ENCODE data around the gene G0S2. TPM values are rescaled to one million over a fixed set of nuclear protein-coding genes. Genes with fewer than 3 reads are reported as not detected.

Gene G0S2
- total and polyA plus RNA-seq, 9 of the 15 experiments (the other 6 are each of a cell fraction or from before 2014, with no cell fraction given): 0.18 to 65.6 (median 11.4) TPM

- no peak for TF ChIP-seq COPS2 (conservative IDR thresholded peaks at IDR 0.05)
- TF ChIP-seq ZNF696 (CRISPR knock-in tag; conservative IDR thresholded peaks at IDR 0.05): no peak
- TF ChIP-seq, protein P1, sequence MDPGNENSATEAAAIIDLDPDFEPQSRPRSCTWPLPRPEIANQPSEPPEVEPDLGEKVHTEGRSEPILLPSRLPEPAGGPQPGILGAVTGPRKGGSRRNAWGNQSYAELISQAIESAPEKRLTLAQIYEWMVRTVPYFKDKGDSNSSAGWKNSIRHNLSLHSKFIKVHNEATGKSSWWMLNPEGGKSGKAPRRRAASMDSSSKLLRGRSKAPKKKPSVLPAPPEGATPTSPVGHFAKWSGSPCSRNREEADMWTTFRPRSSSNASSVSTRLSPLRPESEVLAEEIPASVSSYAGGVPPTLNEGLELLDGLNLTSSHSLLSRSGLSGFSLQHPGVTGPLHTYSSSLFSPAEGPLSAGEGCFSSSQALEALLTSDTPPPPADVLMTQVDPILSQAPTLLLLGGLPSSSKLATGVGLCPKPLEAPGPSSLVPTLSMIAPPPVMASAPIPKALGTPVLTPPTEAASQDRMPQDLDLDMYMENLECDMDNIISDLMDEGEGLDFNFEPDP (CRISPR knock-in tag; IDR thresholded peaks at IDR 0.05): no peak
- no peak for TF ChIP-seq ZKSCAN1 (IDR thresholded peaks at IDR 0.05; ENCODE audit: low read depth, low read length)
- no peak for TF ChIP-seq RAD21 (CRISPR knock-in tag; conservative IDR thresholded peaks at IDR 0.05 in 1 of 2, IDR thresholded peaks at IDR 0.05 in 1 of 2)
- no peak for TF ChIP-seq TCF7L2 (IDR thresholded peaks at IDR 0.05; ENCODE audit: low read depth, low read length)
- TF ChIP-seq ZNF561 (CRISPR knock-in tag; conservative IDR thresholded peaks at IDR 0.05): no peak
- TF ChIP-seq, protein P2, sequence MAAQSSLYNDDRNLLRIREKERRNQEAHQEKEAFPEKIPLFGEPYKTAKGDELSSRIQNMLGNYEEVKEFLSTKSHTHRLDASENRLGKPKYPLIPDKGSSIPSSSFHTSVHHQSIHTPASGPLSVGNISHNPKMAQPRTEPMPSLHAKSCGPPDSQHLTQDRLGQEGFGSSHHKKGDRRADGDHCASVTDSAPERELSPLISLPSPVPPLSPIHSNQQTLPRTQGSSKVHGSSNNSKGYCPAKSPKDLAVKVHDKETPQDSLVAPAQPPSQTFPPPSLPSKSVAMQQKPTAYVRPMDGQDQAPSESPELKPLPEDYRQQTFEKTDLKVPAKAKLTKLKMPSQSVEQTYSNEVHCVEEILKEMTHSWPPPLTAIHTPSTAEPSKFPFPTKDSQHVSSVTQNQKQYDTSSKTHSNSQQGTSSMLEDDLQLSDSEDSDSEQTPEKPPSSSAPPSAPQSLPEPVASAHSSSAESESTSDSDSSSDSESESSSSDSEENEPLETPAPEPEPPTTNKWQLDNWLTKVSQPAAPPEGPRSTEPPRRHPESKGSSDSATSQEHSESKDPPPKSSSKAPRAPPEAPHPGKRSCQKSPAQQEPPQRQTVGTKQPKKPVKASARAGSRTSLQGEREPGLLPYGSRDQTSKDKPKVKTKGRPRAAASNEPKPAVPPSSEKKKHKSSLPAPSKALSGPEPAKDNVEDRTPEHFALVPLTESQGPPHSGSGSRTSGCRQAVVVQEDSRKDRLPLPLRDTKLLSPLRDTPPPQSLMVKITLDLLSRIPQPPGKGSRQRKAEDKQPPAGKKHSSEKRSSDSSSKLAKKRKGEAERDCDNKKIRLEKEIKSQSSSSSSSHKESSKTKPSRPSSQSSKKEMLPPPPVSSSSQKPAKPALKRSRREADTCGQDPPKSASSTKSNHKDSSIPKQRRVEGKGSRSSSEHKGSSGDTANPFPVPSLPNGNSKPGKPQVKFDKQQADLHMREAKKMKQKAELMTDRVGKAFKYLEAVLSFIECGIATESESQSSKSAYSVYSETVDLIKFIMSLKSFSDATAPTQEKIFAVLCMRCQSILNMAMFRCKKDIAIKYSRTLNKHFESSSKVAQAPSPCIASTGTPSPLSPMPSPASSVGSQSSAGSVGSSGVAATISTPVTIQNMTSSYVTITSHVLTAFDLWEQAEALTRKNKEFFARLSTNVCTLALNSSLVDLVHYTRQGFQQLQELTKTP (IDR thresholded peaks at IDR 0.05; ENCODE audit: low read depth in 1 of 2, partially characterized antibody in 2 of 2): no peak
- peak; percentile 42; the same call in 1 of the 2 replicates for TF ChIP-seq KLF13 (tag; IDR thresholded peaks at IDR 0.05; ENCODE audit: borderline replicate concordance, low read depth)
- TF ChIP-seq ZNF146 (CRISPR knock-in tag; IDR thresholded peaks at IDR 0.05; ENCODE audit: unreplicated experiment): no peak
- TF ChIP-seq, protein P3, sequence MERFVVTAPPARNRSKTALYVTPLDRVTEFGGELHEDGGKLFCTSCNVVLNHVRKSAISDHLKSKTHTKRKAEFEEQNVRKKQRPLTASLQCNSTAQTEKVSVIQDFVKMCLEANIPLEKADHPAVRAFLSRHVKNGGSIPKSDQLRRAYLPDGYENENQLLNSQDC (CRISPR knock-in tag; IDR thresholded peaks at IDR 0.05): no peak
- TF ChIP-seq THAP7 (CRISPR knock-in tag; IDR thresholded peaks at IDR 0.05): no peak
- TF ChIP-seq MBD2 (IDR thresholded peaks at IDR 0.05; ENCODE audit: borderline replicate concordance, low read depth): peak; percentile 36; the same call in 1 of the 2 replicates
- no peak for TF ChIP-seq U2AF1 (optimal IDR thresholded peaks at IDR 0.05; ENCODE audit: low read depth, low read length)
- no peak for TF ChIP-seq PTRF (tag; IDR thresholded peaks at IDR 0.05)
- TF ChIP-seq PHF21A (IDR thresholded peaks at IDR 0.05; ENCODE audit: borderline replicate concordance, low read depth): no peak
- TF ChIP-seq ZNF77 (CRISPR knock-in tag; IDR thresholded peaks at IDR 0.05): no peak
Measured at GRCh38 chr1:209674957-209675564, at the start of gene G0S2 (continued).

All from K562 (cell line).